Measurements from ENCODE around the gene TATDN3. TPM values are rescaled to one million over a fixed set of nuclear protein-coding genes. Genes with fewer than 3 reads are reported as not detected.
A peak's percentile ranks its signal among the peaks of the same experiment; 100 is the strongest.

TATDN3 gene
- polyA plus RNA-seq, 1 of the 3 experiments (the other 2 are of a cell fraction) = 5.2 TPM

GRCh38 chr1:212791676-212792395 is at the start of gene TATDN3, which contains the start of gene NSL1 (continued):
- TF ChIP-seq PBX3 (IDR thresholded peaks at IDR 0.05) = no peak
- TF ChIP-seq, protein P1, sequence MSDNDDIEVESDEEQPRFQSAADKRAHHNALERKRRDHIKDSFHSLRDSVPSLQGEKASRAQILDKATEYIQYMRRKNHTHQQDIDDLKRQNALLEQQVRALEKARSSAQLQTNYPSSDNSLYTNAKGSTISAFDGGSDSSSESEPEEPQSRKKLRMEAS (IDR thresholded peaks at IDR 0.05; ENCODE audit: low read depth) = peak; percentile 90
- TF ChIP-seq SIN3A (IDR thresholded peaks at IDR 0.05; ENCODE audit: borderline replicate concordance, low read depth, low read length) = peak; percentile 96
- 0 out of 2 replicates have a peak, but pooled peaks have one; percentile 33 for TF ChIP-seq RFX5 (IDR thresholded peaks at IDR 0.05; ENCODE audit: low read length)
- peak; percentile 98 for TF ChIP-seq TAF1 (IDR thresholded peaks at IDR 0.05; ENCODE audit: borderline replicate concordance, low read depth, low read length)
- TF ChIP-seq RCOR1 (IDR thresholded peaks at IDR 0.05; ENCODE audit: low read length) = peak; percentile 59

DNA sequence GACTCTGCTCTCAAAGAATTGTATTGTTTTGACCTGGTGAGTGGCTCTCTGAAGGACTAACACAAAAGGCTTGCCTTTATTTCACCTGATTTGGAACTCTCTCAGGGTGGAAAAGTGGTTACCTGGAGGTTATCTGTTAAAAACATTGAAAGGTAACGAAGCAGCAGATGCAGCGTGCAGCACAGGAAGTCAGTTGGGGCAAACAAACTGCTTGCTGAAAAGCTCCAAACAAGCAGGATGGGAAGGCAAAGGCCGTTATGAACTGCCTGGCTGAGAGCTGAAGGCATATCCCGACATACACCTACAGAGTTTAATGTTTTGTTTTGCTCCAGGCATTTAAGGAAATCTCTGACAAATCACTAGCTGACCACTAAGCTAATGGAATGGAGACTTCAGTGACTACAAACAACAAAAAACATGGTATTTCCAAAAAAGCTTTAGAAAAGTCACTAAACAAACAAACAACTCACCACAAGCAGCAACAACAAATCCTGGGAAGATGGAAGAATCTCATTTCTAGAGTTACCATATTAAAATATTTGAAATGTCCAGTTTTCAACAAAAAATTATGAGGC is 47.7 kb upstream of the TATDN3 start:
- TF ChIP-seq USF1 (IDR thresholded peaks at IDR 0.05; ENCODE audit: borderline replicate concordance, low read depth) = no peak
- no peak for TF ChIP-seq SMC3 (IDR thresholded peaks at IDR 0.05; ENCODE audit: low read depth, low read length)
- no peak for TF ChIP-seq EP300 (IDR thresholded peaks at IDR 0.05; ENCODE audit: borderline replicate concordance in 1 of 2, low read depth in 1 of 2, low read length in 1 of 2)
- no peak for TF ChIP-seq GATA2 (CRISPR knock-in tag; IDR thresholded peaks at IDR 0.05)
- TF ChIP-seq JUND (IDR thresholded peaks at IDR 0.05) = no peak
- TF ChIP-seq FOXM1 (IDR thresholded peaks at IDR 0.05; ENCODE audit: low read depth) = no peak
- no peak for DNase-seq
- no peaks in the 10 kb centered on the region for H4K20me1 ChIP-seq (ENCODE audit: insufficient read depth)
- H3K9ac ChIP-seq = no peak overlapping the region
- H3K4me1 ChIP-seq (ENCODE audit: control insufficient read depth in 1 of 2, insufficient read depth in 2 of 2, low read depth in 1 of 2, low read length in 1 of 2) = no peaks in the 10 kb centered on the region; a peak in 1 of 4 replicates
- peaks cover 0 to 10% of the 10 kb centered on the region in 2 experiments for H3K36me3 ChIP-seq (replicated peaks in 1 of 2; ENCODE audit: control insufficient read depth in 1 of 2, insufficient read depth in 2 of 2, low read length in 1 of 2)
- WGBS (ENCODE audit: low lambda C conversion rate) = 88% methylated on average over 4 of the region's 4 CpGs
- H3K9me2 ChIP-seq = no peaks in the 10 kb centered on the region
- no peak overlapping the region for H2AFZ ChIP-seq (ENCODE audit: low read depth)
- H3K79me2 ChIP-seq (ENCODE audit: insufficient read depth) = peaks cover 19% of the 10 kb centered on the region
- H3K4me2 ChIP-seq = no peak overlapping the region
- ChIA-PET CTCF (interaction anchor here (1.1 to 3.2 kb wide), 4 partner anchors 8 to 267 kb away, joined by 3 to 14 read pairs (median 4); no protein-coding TSS in a partner anchor), POLR2A (no interaction called here)
- H3F3A ChIP-seq (replicated peaks; ENCODE audit: insufficient read depth) = no peaks in the 10 kb centered on the region
- no peak overlapping the region for H3K4me3 ChIP-seq (ENCODE audit: low read depth in 2 of 2, low read length in 1 of 2)
- no peaks in the 10 kb centered on the region for H3K9me3 ChIP-seq
- no peaks in the 10 kb centered on the region for H3K27me3 ChIP-seq (ENCODE audit: insufficient read depth)
- no peak overlapping the region for H3K27ac ChIP-seq (ENCODE audit: low read depth in 2 of 2, low read length in 1 of 2)

DNA sequence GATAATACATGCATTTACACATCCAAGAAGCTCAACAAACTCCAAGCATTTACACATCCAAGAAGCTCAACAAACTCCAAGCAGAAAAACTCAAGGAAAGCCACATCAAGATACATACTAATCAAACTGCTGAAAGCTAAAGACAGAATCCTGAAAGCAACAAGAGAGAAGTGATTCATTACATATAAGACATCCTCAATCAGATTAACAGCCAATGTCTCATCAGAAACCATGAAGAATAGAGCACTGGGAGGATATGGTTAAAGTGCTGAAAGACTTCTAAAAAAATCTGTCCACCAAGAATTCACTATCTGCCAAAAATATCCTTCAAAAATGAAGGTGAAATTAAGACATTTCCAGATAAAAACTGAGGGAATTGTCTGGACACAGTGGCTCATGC is 46.4 kb upstream of the TATDN3 start:
- Histone ChIP-seq H3K27me3 (ENCODE audit: insufficient read depth) (no peaks in the 10 kb centered on the region), H4K20me1 (ENCODE audit: insufficient read depth) (no peaks in the 10 kb centered on the region), H3K4me2 (no peak overlapping the region), H3K9me2 (no peaks in the 10 kb centered on the region), H3K36me3 (replicated peaks in 1 of 2; ENCODE audit: control insufficient read depth in 1 of 2, insufficient read depth in 2 of 2, low read length in 1 of 2) (peaks cover 0 to 10% of the 10 kb centered on the region in 2 experiments), H3K79me2 (ENCODE audit: insufficient read depth) (peaks cover 19% of the 10 kb centered on the region), H3K27ac (ENCODE audit: low read depth in 2 of 2, low read length in 1 of 2) (no peak overlapping the region), H3K4me1 (ENCODE audit: control insufficient read depth in 1 of 2, insufficient read depth in 2 of 2, low read depth in 1 of 2, low read length in 1 of 2) (peaks cover 0 to 3% of the 10 kb centered on the region in 2 experiments; a peak in 1 of 4 replicates), H3K9me3 (no peaks in the 10 kb centered on the region), H3K4me3 (ENCODE audit: low read depth in 2 of 2, low read length in 1 of 2) (no peak overlapping the region), H2AFZ (ENCODE audit: low read depth) (no peak overlapping the region), H3F3A (replicated peaks; ENCODE audit: insufficient read depth) (no peaks in the 10 kb centered on the region), H3K9ac (no peak overlapping the region)
- DNase-seq = no peak
- ChIA-PET POLR2A (no interaction called here), CTCF (interaction anchor here (1.7 to 3.2 kb wide), 2 partner anchors 250 to 268 kb away, joined by 4 to 14 read pairs; no protein-coding TSS in a partner anchor)
- TF ChIP-seq RFX5 (IDR thresholded peaks at IDR 0.05; ENCODE audit: low read length) (no peak), POLR2AphosphoS5 (IDR thresholded peaks at IDR 0.05; ENCODE audit: low read depth, low read length) (no peak), RXRA (IDR thresholded peaks at IDR 0.05; ENCODE audit: borderline replicate concordance, low read depth) (no peak), USF1 (IDR thresholded peaks at IDR 0.05; ENCODE audit: borderline replicate concordance, low read depth) (no peak), FOXM1 (IDR thresholded peaks at IDR 0.05; ENCODE audit: low read depth) (no peak), ELF1 (IDR thresholded peaks at IDR 0.05) (no peak), PBX3 (IDR thresholded peaks at IDR 0.05) (no peak), GABPA (IDR thresholded peaks at IDR 0.05; ENCODE audit: low read depth) (no peak), TCF12 (IDR thresholded peaks at IDR 0.05) (no peak), RAD21 (IDR thresholded peaks at IDR 0.05; ENCODE audit: low read length) (no peak), MXI1 (IDR thresholded peaks at IDR 0.05; ENCODE audit: low read depth, low read length) (no peak), SIN3A (IDR thresholded peaks at IDR 0.05; ENCODE audit: borderline replicate concordance, low read depth, low read length) (no peak)
- TF ChIP-seq, protein P2, sequence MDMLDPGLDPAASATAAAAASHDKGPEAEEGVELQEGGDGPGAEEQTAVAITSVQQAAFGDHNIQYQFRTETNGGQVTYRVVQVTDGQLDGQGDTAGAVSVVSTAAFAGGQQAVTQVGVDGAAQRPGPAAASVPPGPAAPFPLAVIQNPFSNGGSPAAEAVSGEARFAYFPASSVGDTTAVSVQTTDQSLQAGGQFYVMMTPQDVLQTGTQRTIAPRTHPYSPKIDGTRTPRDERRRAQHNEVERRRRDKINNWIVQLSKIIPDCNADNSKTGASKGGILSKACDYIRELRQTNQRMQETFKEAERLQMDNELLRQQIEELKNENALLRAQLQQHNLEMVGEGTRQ (IDR thresholded peaks at IDR 0.05; ENCODE audit: borderline replicate concordance, low read depth, low read length) = no peak
